ENCODE results near the gene SHB.

DNA sequence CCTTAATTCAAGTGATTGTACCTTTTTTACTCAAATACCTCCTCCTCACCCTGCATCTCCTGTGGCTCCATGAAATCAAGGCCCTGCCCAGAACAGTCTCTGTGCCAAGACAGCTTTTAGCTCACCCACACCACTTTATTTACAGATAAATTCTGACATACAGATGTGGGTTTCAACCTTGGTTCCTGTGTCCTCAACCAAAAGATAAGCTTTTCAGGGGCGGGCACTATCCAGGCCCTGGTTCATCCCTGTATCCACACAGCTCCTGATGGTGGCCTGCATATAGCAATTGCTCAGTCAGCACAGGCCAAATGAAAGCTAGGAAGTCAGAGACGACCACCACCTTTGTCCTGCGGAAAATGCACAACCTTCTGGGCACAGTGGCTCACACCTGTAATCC lies 8.3 kb downstream of the SHB start:
- TF ChIP-seq, protein P1, sequence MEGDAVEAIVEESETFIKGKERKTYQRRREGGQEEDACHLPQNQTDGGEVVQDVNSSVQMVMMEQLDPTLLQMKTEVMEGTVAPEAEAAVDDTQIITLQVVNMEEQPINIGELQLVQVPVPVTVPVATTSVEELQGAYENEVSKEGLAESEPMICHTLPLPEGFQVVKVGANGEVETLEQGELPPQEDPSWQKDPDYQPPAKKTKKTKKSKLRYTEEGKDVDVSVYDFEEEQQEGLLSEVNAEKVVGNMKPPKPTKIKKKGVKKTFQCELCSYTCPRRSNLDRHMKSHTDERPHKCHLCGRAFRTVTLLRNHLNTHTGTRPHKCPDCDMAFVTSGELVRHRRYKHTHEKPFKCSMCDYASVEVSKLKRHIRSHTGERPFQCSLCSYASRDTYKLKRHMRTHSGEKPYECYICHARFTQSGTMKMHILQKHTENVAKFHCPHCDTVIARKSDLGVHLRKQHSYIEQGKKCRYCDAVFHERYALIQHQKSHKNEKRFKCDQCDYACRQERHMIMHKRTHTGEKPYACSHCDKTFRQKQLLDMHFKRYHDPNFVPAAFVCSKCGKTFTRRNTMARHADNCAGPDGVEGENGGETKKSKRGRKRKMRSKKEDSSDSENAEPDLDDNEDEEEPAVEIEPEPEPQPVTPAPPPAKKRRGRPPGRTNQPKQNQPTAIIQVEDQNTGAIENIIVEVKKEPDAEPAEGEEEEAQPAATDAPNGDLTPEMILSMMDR (IDR thresholded peaks at IDR 0.05), result no peak
- TF ChIP-seq POLR2A (IDR thresholded peaks at IDR 0.05), result no peak
